ENCODE measurements around the gene LCOR.

DNA sequence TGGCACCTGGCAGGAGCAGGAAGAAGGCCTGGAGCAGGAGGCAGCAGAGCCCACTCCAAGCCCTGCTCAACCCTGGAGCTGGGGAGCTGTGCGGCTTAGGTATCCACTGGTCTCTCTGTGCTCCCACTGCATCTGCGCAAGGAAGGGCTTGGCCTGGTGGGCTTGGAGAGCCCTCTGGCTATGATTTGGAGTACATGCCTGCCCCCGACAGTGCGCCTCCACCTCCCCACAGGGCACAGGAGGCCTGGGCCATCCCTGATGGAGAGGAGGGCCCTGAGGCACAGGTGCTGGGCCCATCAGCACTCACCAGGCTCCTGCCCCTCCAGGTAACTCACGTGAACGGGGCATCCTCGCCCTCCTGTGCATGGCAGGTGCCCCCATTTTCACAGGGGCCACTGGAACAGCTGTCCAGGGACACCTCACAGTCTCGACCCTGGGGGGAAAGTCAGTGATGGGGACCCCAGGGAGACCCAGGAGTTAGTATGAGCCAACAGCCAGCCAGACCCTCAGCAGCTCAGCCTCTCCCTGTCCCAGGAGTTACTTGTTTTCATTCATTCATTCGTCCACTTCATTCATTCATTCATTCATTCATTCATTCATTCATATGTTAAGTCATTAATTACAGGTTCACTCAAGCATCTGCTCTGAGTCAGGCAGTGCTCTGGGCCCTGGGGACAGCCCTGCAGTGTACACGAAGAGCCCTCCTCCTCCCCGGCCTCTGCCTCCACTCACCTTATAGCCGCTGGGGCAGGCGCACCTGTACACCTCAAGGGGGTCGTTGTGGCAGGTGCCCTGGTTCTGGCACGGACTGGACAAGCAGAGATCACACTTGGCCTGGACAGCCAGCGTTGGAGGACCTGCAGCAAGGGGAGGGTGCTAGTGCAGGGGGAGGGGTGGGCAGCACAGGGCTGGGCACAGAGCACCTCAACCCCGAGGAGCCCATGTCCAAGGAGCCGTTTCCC, 186.4 kb downstream of the LCOR start:
- no peak for TF ChIP-seq EZH2 (IDR thresholded peaks at IDR 0.05; ENCODE audit: insufficient read depth, poor library complexity, severe bottlenecking)
- TF ChIP-seq EZH2phosphoT487 (IDR thresholded peaks at IDR 0.05; ENCODE audit: insufficient read depth, low read depth) = no peak

Measured in GM23248 (cell line).